Measurements from ENCODE around the gene GABBR2.

Gene GABBR2

DNA sequence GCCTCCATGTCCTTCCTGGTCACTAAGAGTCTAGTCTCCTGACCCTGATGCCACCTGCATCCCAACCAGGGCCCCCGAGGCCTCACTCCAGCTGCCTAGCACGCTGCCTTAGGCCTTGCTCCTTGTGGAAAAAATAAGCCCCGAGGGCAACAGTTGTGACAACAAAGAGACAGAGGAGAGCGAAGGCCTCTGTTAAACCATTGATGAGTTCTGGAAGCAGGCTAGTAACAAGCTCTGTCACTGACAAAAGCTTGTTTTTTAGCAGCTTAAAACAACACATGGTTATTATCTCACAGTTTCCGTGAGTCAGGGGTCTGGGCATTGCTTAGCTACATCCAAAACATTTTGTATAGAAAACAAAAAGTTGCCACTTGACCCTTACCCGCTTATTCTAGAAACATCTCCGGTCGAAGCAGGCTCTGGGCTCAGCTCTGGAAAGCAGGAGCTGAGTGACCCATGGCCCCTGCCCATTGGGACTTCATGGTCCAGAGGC, 405.1 kb downstream of the GABBR2 start:
- H3K4me3 ChIP-seq (ENCODE audit: low read depth, low read length): no peak overlapping the region
- TF ChIP-seq, protein P1, sequence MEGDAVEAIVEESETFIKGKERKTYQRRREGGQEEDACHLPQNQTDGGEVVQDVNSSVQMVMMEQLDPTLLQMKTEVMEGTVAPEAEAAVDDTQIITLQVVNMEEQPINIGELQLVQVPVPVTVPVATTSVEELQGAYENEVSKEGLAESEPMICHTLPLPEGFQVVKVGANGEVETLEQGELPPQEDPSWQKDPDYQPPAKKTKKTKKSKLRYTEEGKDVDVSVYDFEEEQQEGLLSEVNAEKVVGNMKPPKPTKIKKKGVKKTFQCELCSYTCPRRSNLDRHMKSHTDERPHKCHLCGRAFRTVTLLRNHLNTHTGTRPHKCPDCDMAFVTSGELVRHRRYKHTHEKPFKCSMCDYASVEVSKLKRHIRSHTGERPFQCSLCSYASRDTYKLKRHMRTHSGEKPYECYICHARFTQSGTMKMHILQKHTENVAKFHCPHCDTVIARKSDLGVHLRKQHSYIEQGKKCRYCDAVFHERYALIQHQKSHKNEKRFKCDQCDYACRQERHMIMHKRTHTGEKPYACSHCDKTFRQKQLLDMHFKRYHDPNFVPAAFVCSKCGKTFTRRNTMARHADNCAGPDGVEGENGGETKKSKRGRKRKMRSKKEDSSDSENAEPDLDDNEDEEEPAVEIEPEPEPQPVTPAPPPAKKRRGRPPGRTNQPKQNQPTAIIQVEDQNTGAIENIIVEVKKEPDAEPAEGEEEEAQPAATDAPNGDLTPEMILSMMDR (IDR thresholded peaks at IDR 0.05; ENCODE audit: low read depth, low read length): no peak

DNA sequence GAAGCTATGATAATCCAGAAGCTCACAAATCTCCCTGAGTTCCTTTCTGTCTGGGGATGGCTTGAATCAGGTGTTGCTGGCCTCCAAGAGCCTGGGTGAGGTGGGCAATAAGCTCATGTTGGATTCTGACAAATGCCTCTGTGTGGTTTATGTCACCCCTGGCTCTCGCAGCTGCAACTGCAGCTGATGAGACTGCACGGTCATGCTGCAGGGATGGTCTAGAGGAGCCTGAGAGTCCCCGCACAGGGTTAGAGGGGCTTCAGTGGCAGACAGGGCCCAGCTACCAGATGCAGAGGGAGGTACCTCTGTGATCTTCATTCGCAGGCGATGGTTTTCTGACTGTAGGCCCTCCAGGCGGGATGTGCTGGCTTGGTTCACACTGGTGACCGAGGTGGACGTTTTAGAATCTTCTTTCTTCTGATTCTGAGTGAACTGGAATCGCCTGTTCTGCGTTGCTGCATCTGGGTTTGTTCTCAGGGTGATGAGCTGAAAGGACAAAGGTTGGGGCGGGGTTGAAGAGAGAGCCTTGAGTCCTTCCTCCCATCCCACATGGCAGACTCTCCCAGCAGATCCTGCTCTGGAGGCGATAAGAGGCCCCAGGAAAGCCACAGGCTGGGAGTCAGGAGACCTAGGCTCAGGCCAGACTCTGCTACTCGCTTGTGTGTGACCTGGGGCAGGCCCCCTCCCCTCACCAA, 405.6 kb downstream of the GABBR2 start:
- TF ChIP-seq, protein P1 (IDR thresholded peaks at IDR 0.05; ENCODE audit: low read depth, low read length): no peak
- no peak overlapping the region for H3K4me3 ChIP-seq (ENCODE audit: low read depth, low read length)

DNA sequence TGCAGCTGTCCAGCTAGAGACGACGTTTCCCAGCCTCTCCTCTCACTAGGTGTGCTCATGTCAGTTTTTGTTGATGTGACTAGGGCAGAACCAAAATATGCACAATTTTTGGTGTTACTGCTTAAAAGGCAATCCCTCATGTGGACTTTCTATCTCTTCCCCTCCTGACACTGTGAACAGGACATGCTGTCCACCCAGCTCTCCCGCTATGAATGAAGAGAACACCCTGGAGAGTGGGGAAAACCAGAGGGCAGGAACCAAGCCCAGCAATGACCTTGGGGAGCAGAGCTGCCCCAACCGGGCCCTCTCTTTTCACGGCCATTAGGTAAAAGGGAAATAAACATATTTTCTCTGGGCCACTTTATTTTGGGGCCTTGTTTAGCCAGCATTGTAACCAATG, 406.6 kb downstream of the GABBR2 start:
- TF ChIP-seq, protein P1 (IDR thresholded peaks at IDR 0.05; ENCODE audit: low read depth, low read length): no peak
- H3K4me3 ChIP-seq (ENCODE audit: low read depth, low read length): no peak overlapping the region

DNA sequence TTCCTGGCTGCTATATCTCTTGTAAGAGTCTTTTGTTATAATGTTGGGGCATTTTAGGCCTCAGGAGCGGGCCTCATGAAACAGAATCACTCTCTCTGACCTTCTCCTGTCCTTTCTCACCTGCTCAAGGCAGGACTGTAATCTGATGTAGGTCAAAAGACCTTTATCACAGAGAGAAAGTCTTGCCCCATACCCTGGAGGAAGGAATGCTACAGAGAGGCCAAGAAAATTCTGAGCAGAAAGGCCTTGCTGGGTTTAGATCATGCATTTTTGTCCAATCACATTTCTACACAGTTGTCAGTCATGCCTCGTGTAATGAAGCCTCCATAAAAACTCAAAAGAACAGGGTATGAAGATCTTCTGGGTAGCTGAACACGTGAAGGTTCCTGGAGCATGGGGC, 408.1 kb downstream of the GABBR2 start:
- H3K4me3 ChIP-seq (ENCODE audit: low read depth, low read length): no peak overlapping the region
- TF ChIP-seq, protein P1 (IDR thresholded peaks at IDR 0.05; ENCODE audit: low read depth, low read length): no peak

DNA sequence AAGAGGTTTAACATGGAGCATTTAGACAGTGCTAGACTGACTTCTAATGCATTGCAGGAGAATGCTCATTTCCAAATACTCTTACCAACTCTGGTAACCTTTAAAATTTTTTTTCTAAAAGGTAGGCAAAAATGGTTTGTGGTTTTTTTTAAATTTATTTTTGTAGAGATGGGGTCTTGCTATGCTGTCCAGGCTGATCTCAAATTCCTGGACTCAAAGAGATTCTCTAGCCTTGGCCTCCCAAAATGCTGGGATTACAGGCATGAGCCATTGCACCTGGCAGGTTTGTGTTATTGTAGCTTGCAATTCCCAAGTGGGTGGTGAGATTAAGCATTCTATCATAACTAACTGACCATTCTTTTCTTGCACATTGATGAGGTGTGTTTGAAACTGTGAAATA, 410.3 kb downstream of the GABBR2 start:
- H3K4me3 ChIP-seq (ENCODE audit: low read depth, low read length): no peak overlapping the region
- TF ChIP-seq, protein P1 (IDR thresholded peaks at IDR 0.05; ENCODE audit: low read depth, low read length): no peak

DNA sequence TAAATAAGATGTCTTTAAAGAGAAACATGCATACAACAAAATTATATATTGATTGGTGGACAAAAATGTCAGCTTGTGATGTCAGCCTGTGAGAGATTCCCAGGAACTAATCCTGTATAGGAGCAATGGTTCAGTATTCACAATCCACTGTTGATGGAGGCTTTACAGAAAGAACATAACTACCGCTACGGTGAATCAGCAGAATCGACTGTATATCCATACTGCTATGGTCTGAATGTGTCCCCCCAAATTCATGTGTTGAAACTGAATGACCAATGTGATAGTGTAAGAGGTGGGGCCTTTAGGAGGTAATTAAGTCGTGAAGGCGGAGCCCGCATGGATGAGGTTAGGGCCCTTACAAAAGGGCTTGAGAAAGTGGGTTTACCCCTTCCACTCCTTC, 412.9 kb downstream of the GABBR2 start:
- no peak overlapping the region for H3K4me3 ChIP-seq (ENCODE audit: low read depth, low read length)
- TF ChIP-seq, protein P1 (IDR thresholded peaks at IDR 0.05; ENCODE audit: low read depth, low read length): no peak

DNA sequence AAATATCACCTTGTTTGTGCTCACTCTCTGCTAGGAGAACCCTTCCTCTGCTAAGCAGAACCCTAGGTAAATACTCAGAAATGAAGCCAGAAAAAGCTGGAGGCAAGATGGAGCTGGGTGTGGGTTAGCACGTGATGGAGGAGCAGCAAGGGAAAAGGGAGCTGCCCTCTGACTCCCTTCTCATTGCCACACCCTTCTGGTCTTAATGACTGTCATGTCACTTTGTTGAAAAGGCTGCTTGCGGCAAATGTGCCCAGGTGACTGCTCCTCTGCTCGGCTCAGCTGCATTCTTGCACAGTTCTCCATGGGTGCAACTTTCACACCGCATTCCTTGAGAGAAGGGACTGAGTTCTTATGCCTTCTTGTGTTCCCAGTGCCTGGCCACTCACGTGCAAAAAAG, 416.9 kb downstream of the GABBR2 start:
- H3K4me3 ChIP-seq (ENCODE audit: low read depth, low read length): no peak overlapping the region

More for the DNA sequence above, 416.9 kb downstream of the GABBR2 start:
- TF ChIP-seq, protein P1 (IDR thresholded peaks at IDR 0.05; ENCODE audit: low read depth, low read length): no peak
